ENCODE data around the gene ZNRF3.

- TF ChIP-seq EZH2phosphoT487 (IDR thresholded peaks at IDR 0.05; ENCODE audit: insufficient read depth, low read depth), result no peak
- TF ChIP-seq EZH2 (IDR thresholded peaks at IDR 0.05; ENCODE audit: insufficient read depth, poor library complexity, severe bottlenecking), result no peak
Measured at GRCh38 chr22:28911304-28911690, 27.9 kb downstream of the ZNRF3 start.
